ENCODE results near the gene TSPYL4. TPM values are rescaled to one million over a fixed set of nuclear protein-coding genes. Genes with fewer than 3 reads are reported as not detected.

TSPYL4 gene
- total and polyA plus RNA-seq, 2 donors (not counting 3 experiments of a cell fraction or from before 2014, with no cell fraction given), result 24.5 to 43.1 TPM

DNA sequence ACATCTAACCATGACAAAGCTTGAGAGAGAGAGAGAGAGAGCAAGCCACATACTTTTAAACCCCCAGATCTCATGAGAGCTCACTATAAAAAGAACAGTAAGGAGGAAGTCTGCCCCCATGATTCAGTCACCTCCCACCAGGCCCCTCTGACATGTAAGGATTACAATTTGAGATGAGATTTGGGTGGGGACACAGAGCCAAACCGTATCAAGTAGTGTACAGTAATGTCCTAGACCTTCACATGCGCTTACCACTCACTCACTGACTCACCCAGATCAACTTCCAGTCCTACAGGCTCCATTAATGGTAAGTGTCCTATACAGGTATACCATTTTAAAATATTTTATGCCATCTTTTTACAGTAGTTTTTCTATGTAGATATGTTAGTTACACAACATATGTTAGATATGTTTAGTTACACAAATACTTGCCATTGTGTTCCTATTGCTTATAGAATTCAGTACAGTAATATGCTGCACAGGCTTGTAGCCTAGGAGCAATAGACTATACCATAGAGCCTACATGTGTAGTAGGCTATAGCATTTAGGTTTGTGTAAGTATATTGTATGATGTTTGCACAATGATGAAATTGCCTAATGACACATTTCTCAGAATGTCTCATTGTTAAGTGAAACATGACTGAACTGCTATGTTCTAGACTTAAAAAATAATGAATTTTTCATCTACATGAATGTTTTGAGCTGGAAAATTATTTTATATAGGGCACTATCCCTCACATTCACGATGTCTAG is 14.1 kb upstream of the TSPYL4 start:
- FAIRE-seq, result no peak
- H3K27me3 ChIP-seq (ENCODE audit: control insufficient read depth in 2 of 2, insufficient read depth in 2 of 2, low read length in 2 of 2), result no peaks in the 10 kb centered on the region
- BruUV-seq (replicated peaks), result no TSS peak

More for the DNA sequence above, 14.1 kb upstream of the TSPYL4 start:
- TF ChIP-seq FOS (IDR thresholded peaks at IDR 0.05; ENCODE audit: borderline replicate concordance, insufficient read depth, low read length), result no peak
- TF ChIP-seq MYC (IDR thresholded peaks at IDR 0.05; ENCODE audit: low read depth, low read length), result no peak
- no peak for TF ChIP-seq POLR2A (IDR thresholded peaks at IDR 0.05; ENCODE audit: low read depth, low read length)
- TF ChIP-seq, protein P1, sequence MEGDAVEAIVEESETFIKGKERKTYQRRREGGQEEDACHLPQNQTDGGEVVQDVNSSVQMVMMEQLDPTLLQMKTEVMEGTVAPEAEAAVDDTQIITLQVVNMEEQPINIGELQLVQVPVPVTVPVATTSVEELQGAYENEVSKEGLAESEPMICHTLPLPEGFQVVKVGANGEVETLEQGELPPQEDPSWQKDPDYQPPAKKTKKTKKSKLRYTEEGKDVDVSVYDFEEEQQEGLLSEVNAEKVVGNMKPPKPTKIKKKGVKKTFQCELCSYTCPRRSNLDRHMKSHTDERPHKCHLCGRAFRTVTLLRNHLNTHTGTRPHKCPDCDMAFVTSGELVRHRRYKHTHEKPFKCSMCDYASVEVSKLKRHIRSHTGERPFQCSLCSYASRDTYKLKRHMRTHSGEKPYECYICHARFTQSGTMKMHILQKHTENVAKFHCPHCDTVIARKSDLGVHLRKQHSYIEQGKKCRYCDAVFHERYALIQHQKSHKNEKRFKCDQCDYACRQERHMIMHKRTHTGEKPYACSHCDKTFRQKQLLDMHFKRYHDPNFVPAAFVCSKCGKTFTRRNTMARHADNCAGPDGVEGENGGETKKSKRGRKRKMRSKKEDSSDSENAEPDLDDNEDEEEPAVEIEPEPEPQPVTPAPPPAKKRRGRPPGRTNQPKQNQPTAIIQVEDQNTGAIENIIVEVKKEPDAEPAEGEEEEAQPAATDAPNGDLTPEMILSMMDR (IDR thresholded peaks at IDR 0.05; ENCODE audit: extremely low read depth in 1 of 2, insufficient read depth in 1 of 2, low read depth in 1 of 2, low read length in 2 of 2), result no peak
- TF ChIP-seq JUN (IDR thresholded peaks at IDR 0.05; ENCODE audit: borderline replicate concordance, insufficient read depth, insufficient read length, low read depth), result no peak
- TF ChIP-seq GATA2 (IDR thresholded peaks at IDR 0.05; ENCODE audit: insufficient read depth, insufficient read length, low read depth, low read length), result no peak
- TF ChIP-seq POLR2AphosphoS5 (IDR thresholded peaks at IDR 0.05; ENCODE audit: insufficient read depth, low read depth, low read length), result no peak
- TF ChIP-seq EZH2 (IDR thresholded peaks at IDR 0.05; ENCODE audit: borderline replicate concordance, low read depth, low read length, severe bottlenecking), result no peak
- no peak for TF ChIP-seq MAX (IDR thresholded peaks at IDR 0.05; ENCODE audit: insufficient read depth, insufficient read length)
- Histone ChIP-seq H3K9me1 (replicated peaks; ENCODE audit: control insufficient read depth, extremely low read depth, insufficient read depth, low read length) (no peaks in the 10 kb centered on the region), H3K9me3 (replicated peaks; ENCODE audit: control insufficient read depth, insufficient read depth, low read length) (no peaks in the 10 kb centered on the region), H3K79me2 (ENCODE audit: control insufficient read depth, insufficient read depth, low read length) (no peaks in the 10 kb centered on the region), H3K4me2 (ENCODE audit: insufficient read depth, low read length) (no peak overlapping the region), H2AFZ (ENCODE audit: low read depth, low read length) (no peak overlapping the region), H3K27ac (ENCODE audit: insufficient read depth, low read depth, low read length) (no peak overlapping the region), H3K4me3 (replicated peaks in 1 of 3; ENCODE audit: insufficient read depth in 1 of 3, low read depth in 1 of 3, low read length in 3 of 3) (no peak overlapping the region), H3K4me1 (ENCODE audit: control insufficient read depth, extremely low read depth, insufficient read depth, low read length) (no peaks in the 10 kb centered on the region), H3K36me3 (ENCODE audit: control insufficient read depth in 2 of 2, extremely low read depth in 1 of 2, insufficient read depth in 2 of 2, low read length in 2 of 2) (no peaks in the 10 kb centered on the region), H3K9ac (replicated peaks; ENCODE audit: extremely low read depth, insufficient read depth, low read length) (no peak overlapping the region), H4K20me1 (replicated peaks; ENCODE audit: control insufficient read depth, extremely low read depth, insufficient read depth, low read length) (no peaks in the 10 kb centered on the region)
- dilution Hi-C loops (cut with MboI; ENCODE audit: extremely low pct_ligation_motif_present, low sequenced_read_pairs) (no loop called here), intact Hi-C loops (cut with micrococcal nuclease) (loop anchor here (1.0 to 5.0 kb wide), 5 partner anchors 50 to 699 kb away; no protein-coding TSS in a partner anchor)
- CTCF ChIA-PET, result interaction anchor here (0.7 to 7.7 kb wide), 61 partner anchors 9 to 701 kb away, joined by 3 to 170 read pairs (median 5); partner anchors contain the start of genes CALHM4, CALHM5, DSE and FAM162B
- DNase-seq (ENCODE audit: low read depth, low spot score), result no peak
- POLR2A ChIA-PET, result interaction anchor here (1.1 kb wide), 2 partner anchors 12 to 14 kb away, joined by 3 to 8 read pairs; partner anchors contain the start of genes TSPYL1 and TSPYL4

All from endothelial cell of umbilical vein (primary cell).